Endothelial cell of umbilical vein (primary cell): ENCODE data around the gene HOXD10. TPM values are rescaled to one million over a fixed set of nuclear protein-coding genes. Genes with fewer than 3 reads are reported as not detected.

Experiments
- BruUV-seq: library from RNA; stranded (reverse); fragments of 400-500 nt; replicated peaks from 2 replicates; lab custom pipeline; 2021; lab: Mats Ljungman, UMichigan
- CTCF ChIA-PET: fragments of 300-600, 350-600 bp; sonication (Branson Sonifier 250); formaldehyde crosslinking; loops from one replicate; lab custom pipeline; 2021; ENCODE audit warnings: antibody characterized with exemption, inconsistent platforms; lab: Charles Lee
- POLR2A ChIA-PET: fragments of 300-600, 350-600 bp; sonication (Branson Sonifier 250); formaldehyde crosslinking; loops from one replicate; lab custom pipeline; 2021; ENCODE audit warnings: antibody characterized with exemption, inconsistent platforms; lab: Charles Lee
- DNase-seq: peaks from one replicate; pipeline ENCODE4 v3.0.0-alpha.2; 2011; ENCODE audit warnings: low read depth, low spot score
- FAIRE-seq: peaks from 2 replicates; lab custom pipeline; 2011; peaks lifted over from hg19 to GRCh38; lab: Jason Lieb, UNC
- H2AFZ ChIP-seq: 2 replicates; pipeline ENCODE4 v1.6.0; 2012; ENCODE audit warnings: low read depth, low read length, control low read depth, inconsistent platforms
- H3K27ac ChIP-seq: 2 replicates; pipeline ENCODE4 v1.5.1; 2011; ENCODE audit warnings: low read depth, mild to moderate bottlenecking, control low read depth, low read length, moderate library complexity; ENCODE audit not compliant: insufficient read depth
- H3K27me3 ChIP-seq, 2 experiments: 2 replicates each; pipeline versions ENCODE4 v1.6.0 to v1.6.1; 2011; ENCODE audit warnings: low read length in 2 of 2, mixed read lengths in 1 of 2; ENCODE audit not compliant: control insufficient read depth in 2 of 2, insufficient read depth in 2 of 2
- H3K36me3 ChIP-seq, 2 experiments: 2 replicates in 1 of 2; 3 replicates in 1 of 2; pipeline ENCODE4 v1.5.1; 2011; ENCODE audit warnings: low read length in 2 of 2, mild to moderate bottlenecking in 1 of 2, moderate library complexity in 1 of 2; ENCODE audit not compliant: control insufficient read depth in 2 of 2, insufficient read depth in 2 of 2; ENCODE audit errors: extremely low read depth in 1 of 2
- H3K4me1 ChIP-seq: 3 replicates; pipeline ENCODE4 v1.5.1; 2011; ENCODE audit warnings: mild to moderate bottlenecking, low read length; ENCODE audit not compliant: control insufficient read depth, insufficient read depth; ENCODE audit errors: extremely low read depth
- H3K4me2 ChIP-seq: 2 replicates; pipeline ENCODE4 v1.6.1; 2011; ENCODE audit warnings: low read length, control low read depth, mixed read lengths; ENCODE audit not compliant: insufficient read depth
- H3K4me3 ChIP-seq, 3 experiments: fragments of 200-600 bp in 1 of 3; sonication (generic), shearing (Covaris generic) in 1 of 3; replicated peaks in 1 of 3; 2 replicates each; pipeline ENCODE4 v1.5.1; 2011 to 2016; ENCODE audit warnings: control low read depth in 3 of 3, low read length in 3 of 3, mild to moderate bottlenecking in 2 of 3, inconsistent platforms in 1 of 3, low read depth in 1 of 3, moderate library complexity in 1 of 3; ENCODE audit not compliant: insufficient read depth in 1 of 3
- H3K79me2 ChIP-seq: 2 replicates; pipeline ENCODE4 v1.6.0; 2012; ENCODE audit warnings: low read length, inconsistent platforms; ENCODE audit not compliant: control insufficient read depth, insufficient read depth
- H3K9ac ChIP-seq: replicated peaks from 2 replicates; pipeline ENCODE3; 2011; ENCODE audit warnings: low read length, control low read depth; ENCODE audit not compliant: insufficient read depth; ENCODE audit errors: extremely low read depth
- H3K9me1 ChIP-seq: replicated peaks from 3 replicates; pipeline ENCODE4 v1.6.0; 2011; ENCODE audit warnings: mild to moderate bottlenecking, low read length; ENCODE audit not compliant: control insufficient read depth, insufficient read depth; ENCODE audit errors: extremely low read depth
- H3K9me3 ChIP-seq: replicated peaks from 2 replicates; pipeline ENCODE4 v1.5.1; 2012; ENCODE audit warnings: low read length, inconsistent platforms; ENCODE audit not compliant: control insufficient read depth, insufficient read depth
- H4K20me1 ChIP-seq: replicated peaks from 2 replicates; pipeline ENCODE3; 2011; ENCODE audit warnings: mild to moderate bottlenecking, low read length; ENCODE audit not compliant: control insufficient read depth, insufficient read depth; ENCODE audit errors: extremely low read depth
- CTCF ChIP-seq, 2 donors: IDR thresholded peaks; 1 replicate in 1 of 2; 2 replicates in 1 of 2; pipeline ENCODE4 v1.5.1; 2011; ENCODE audit warnings: low read length in 2 of 2, mild to moderate bottlenecking in 2 of 2, moderate library complexity in 2 of 2, control low read depth in 1 of 2, inconsistent platforms in 1 of 2, low read depth in 1 of 2; ENCODE audit not compliant: insufficient read depth in 1 of 2; ENCODE audit errors: extremely low read depth in 1 of 2
- EZH2 ChIP-seq: IDR thresholded peaks from 2 replicates; pipeline ENCODE4 v1.6.1; 2012; ENCODE audit warnings: borderline replicate concordance, low read depth, mild to moderate bottlenecking, moderate library complexity, low read length, inconsistent platforms; ENCODE audit not compliant: severe bottlenecking
- FOS ChIP-seq: IDR thresholded peaks from 2 replicates; pipeline ENCODE4 v1.6.1; 2011; ENCODE audit warnings: mild to moderate bottlenecking, low read length, moderate library complexity, borderline replicate concordance; ENCODE audit not compliant: insufficient read depth
- GATA2 ChIP-seq: IDR thresholded peaks from 2 replicates; pipeline ENCODE4 v1.7.0; 2011; ENCODE audit warnings: low read depth, mild to moderate bottlenecking, moderate library complexity, mixed read lengths, low read length; ENCODE audit not compliant: insufficient read length, insufficient read depth
- JUN ChIP-seq: IDR thresholded peaks from 2 replicates; pipeline ENCODE4 v1.6.1; 2011; ENCODE audit warnings: borderline replicate concordance, low read depth; ENCODE audit not compliant: insufficient read length, insufficient read depth
- MAX ChIP-seq: IDR thresholded peaks from 2 replicates; pipeline ENCODE4 v1.6.1; 2011; ENCODE audit not compliant: insufficient read depth, insufficient read length
- POLR2A ChIP-seq: IDR thresholded peaks from 2 replicates; pipeline ENCODE4 v1.6.1; 2012; ENCODE audit warnings: low read depth, mild to moderate bottlenecking, control low read depth, low read length
- dilution Hi-C: fragments of 300-500 bp; cut with MboI; formaldehyde crosslinking; loops from one replicate; pipeline ENCODE4 v1.15.0; 2019; ENCODE audit warnings: low sequenced_read_pairs; ENCODE audit not compliant: extremely low pct_ligation_motif_present
- intact Hi-C: fragments of 100-400 bp; cut with micrococcal nuclease; formaldehyde crosslinking; loops from one replicate; pipeline ENCODE4 v1.10.0; 2022
- polyA plus RNA-seq, 4 experiments: library from polyadenylated mRNA; depleted of rRNA in 3 of 4; stranded (reverse) in 3 of 4; unstranded in 1 of 4; fragments of >200 nt; gene quantifications; 2 replicates each; pipeline versions ENCODE4 v1.2.1 to v1.2.3, GENCODE V29; 2011 to 2012; ENCODE audit warnings: missing spikeins in 1 of 4
- total RNA-seq: library from RNA; stranded (reverse); gene quantifications from 2 replicates; pipeline ENCODE4 v1.2.3, GENCODE V29; 2021

Gene HOXD10
- total and polyA plus RNA-seq, 2 donors (not counting 3 experiments of a cell fraction or from before 2014, with no cell fraction given) = not detected

- CTCF ChIA-PET = interaction anchor here (0.6 to 9.3 kb wide), 20 partner anchors 10 to 1009 kb away, joined by 3 to 338 read pairs (median 8); partner anchors contain the start of genes HOXD4 and HOXD8
- peak; percentile 74 for DNase-seq
- no peaks in the 10 kb centered on the region for H4K20me1 ChIP-seq
- H3K27ac ChIP-seq = peak overlapping the region; percentile 73
- no peaks in the 10 kb centered on the region for H3K27me3 ChIP-seq
- H3K79me2 ChIP-seq = peaks cover 69% of the 10 kb centered on the region
- peak overlapping the region; percentile 66 for H3K9ac ChIP-seq
- FAIRE-seq = peak; percentile 28
- H3K4me2 ChIP-seq = peak overlapping the region; percentile 99
- peak overlapping the region; percentile 52 for H2AFZ ChIP-seq
- H3K9me3 ChIP-seq = no peaks in the 10 kb centered on the region
- no peak for TF ChIP-seq CTCF (IDR thresholded peaks at IDR 0.05; ENCODE audit: extremely low read depth in 1 of 2, insufficient read depth in 1 of 2, low read depth in 1 of 2, low read length in 2 of 2)
- TF ChIP-seq MAX = no peak
- TF ChIP-seq EZH2 = no peak
- TF ChIP-seq GATA2 = peak; percentile 42
- TF ChIP-seq POLR2A = peak; percentile 50
- no peak for TF ChIP-seq FOS
- no peak for TF ChIP-seq JUN
- BruUV-seq = TSS peak; percentile 29
- dilution Hi-C loops = loop anchor here (25.0 kb wide), 1 partner anchor 498 kb away; no protein-coding TSS in a partner anchor
- peaks cover 44% of the 10 kb centered on the region for H3K4me1 ChIP-seq
- intact Hi-C loops = loop anchor here (1.0 kb wide), 2 partner anchors 10 to 280 kb away; partner anchors contain the start of gene HOXD8
- no peaks in the 10 kb centered on the region for H3K36me3 ChIP-seq
- H3K9me1 ChIP-seq = no peaks in the 10 kb centered on the region
- POLR2A ChIA-PET = interaction anchor here (0.7 to 2.5 kb wide), 5 partner anchors 50 to 515 kb away, joined by 3 to 13 read pairs (median 5); no protein-coding TSS in a partner anchor
- peak overlapping the region in 2 of 3 experiments; percentile 73 to 91 for H3K4me3 ChIP-seq
Measured at GRCh38 chr2:176138923-176139660, 22.5 kb downstream of the HOXD10 start.
